ENCODE measurements around the gene DNAAF5.

The DNAAF5 gene

DNA sequence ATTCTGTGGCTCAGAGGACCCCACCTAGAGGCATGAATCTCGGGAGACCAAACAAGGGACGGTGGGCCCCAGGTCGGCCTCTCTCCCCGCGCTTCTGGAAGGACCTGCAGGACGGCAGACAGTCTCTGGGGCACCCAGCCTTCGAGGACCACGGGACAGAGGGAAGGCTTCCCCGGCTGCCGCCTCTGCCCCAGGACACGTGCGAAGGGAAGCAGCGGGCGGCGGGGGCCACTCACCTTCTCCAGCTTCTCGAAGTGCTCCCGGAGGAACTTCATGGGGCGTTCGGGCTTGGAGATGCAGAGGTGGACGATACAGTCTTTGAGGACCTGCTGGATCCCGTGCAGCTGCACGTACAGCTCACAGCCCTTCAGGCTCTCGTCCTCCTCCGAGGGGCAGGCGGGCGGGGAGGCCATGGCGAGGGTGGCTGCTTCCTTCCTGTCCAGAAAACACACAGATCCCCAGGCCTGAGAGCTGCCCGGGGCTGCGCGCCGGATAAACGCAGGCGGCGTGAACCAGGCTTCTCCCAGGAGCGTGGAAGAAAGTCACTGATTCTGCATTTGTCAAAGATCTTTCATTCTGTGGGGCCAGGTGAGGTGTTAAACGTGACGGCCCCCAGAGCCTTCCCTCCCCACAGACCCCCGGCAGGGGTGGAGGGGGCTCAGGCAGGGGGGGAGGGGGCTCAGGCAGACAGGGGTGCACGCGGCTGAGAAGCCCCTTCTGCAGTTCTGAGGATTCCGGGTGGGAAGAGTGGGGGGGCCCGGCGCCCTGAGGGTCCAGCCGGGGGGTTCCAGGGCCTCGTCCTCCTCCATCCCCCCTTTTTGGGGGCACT is 15.2 kb upstream of the DNAAF5 start:
- TF ChIP-seq CTCF (conservative IDR thresholded peaks at IDR 0.05; ENCODE audit: low read depth, low read length): no peak
- Histone ChIP-seq H4K20me1 (ENCODE audit: insufficient read depth) (no peaks in the 10 kb centered on the region), H3K79me2 (ENCODE audit: insufficient read depth, low read depth) (no peaks in the 10 kb centered on the region), H3K9ac (no peak overlapping the region), H3K36me3 (ENCODE audit: insufficient read depth) (no peaks in the 10 kb centered on the region), H3K27me3 (ENCODE audit: insufficient read depth, low read depth) (no peaks in the 10 kb centered on the region), H3K27ac (no peak overlapping the region), H3K4me1 (ENCODE audit: low read depth, poor library complexity, severe bottlenecking) (no peaks in the 10 kb centered on the region), H2AFZ (ENCODE audit: low read depth) (no peak overlapping the region), H3K4me3 (IDR thresholded peaks at IDR 0.05; ENCODE audit: insufficient read depth, low read depth, low read length) (no peak overlapping the region), H3K4me2 (no peak overlapping the region)

- Histone ChIP-seq H3K4me3 (IDR thresholded peaks at IDR 0.05; ENCODE audit: insufficient read depth, low read depth, low read length) (no peak overlapping the region), H3K27me3 (ENCODE audit: insufficient read depth, low read depth) (no peaks in the 10 kb centered on the region), H3K4me2 (no peak overlapping the region), H4K20me1 (ENCODE audit: insufficient read depth) (no peaks in the 10 kb centered on the region), H3K79me2 (ENCODE audit: insufficient read depth, low read depth) (no peaks in the 10 kb centered on the region), H3K4me1 (ENCODE audit: low read depth, poor library complexity, severe bottlenecking) (no peaks in the 10 kb centered on the region), H3K27ac (no peak overlapping the region), H3K36me3 (ENCODE audit: insufficient read depth) (no peaks in the 10 kb centered on the region), H2AFZ (ENCODE audit: low read depth) (no peak overlapping the region), H3K9ac (no peak overlapping the region)
- TF ChIP-seq CTCF (conservative IDR thresholded peaks at IDR 0.05; ENCODE audit: low read depth, low read length): no peak
Measured at GRCh38 chr7:711922-712380, 14.5 kb upstream of the DNAAF5 start.

- H3K4me3 ChIP-seq (IDR thresholded peaks at IDR 0.05; ENCODE audit: insufficient read depth, low read depth, low read length): no peak overlapping the region
- H3K36me3 ChIP-seq (ENCODE audit: insufficient read depth): no peaks in the 10 kb centered on the region
- no peaks in the 10 kb centered on the region for H4K20me1 ChIP-seq (ENCODE audit: insufficient read depth)
- H3K79me2 ChIP-seq (ENCODE audit: insufficient read depth, low read depth): no peaks in the 10 kb centered on the region
- no peaks in the 10 kb centered on the region for H3K27me3 ChIP-seq (ENCODE audit: insufficient read depth, low read depth)
- no peaks in the 10 kb centered on the region for H3K4me1 ChIP-seq (ENCODE audit: low read depth, poor library complexity, severe bottlenecking)
- no peak overlapping the region for H3K27ac ChIP-seq
- H3K9ac ChIP-seq: no peak overlapping the region
- no peak overlapping the region for H3K4me2 ChIP-seq
- no peak overlapping the region for H2AFZ ChIP-seq (ENCODE audit: low read depth)
- TF ChIP-seq CTCF (conservative IDR thresholded peaks at IDR 0.05; ENCODE audit: low read depth, low read length): no peak
Measured at GRCh38 chr7:712381-713138, 13.9 kb upstream of the DNAAF5 start.

DNA sequence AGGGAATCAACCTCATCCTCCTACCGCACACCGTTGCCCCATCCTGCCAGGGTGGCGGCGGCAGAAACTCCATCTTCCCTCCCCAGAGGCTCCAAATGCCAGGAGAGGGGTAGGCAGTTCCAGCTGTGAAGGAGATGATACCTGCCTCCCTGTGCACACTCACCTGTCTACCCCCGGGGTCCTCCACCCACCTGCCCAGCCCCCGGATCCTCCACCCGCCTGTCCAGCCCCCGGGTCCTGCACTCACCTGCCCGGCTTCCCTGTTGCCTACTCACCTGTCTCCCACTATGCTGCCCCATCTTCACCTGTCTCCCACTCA is 13.4 kb upstream of the DNAAF5 start:
- Histone ChIP-seq H3K4me1 (ENCODE audit: low read depth, poor library complexity, severe bottlenecking) (no peaks in the 10 kb centered on the region), H3K27me3 (ENCODE audit: insufficient read depth, low read depth) (no peaks in the 10 kb centered on the region), H3K9ac (no peak overlapping the region), H3K27ac (no peak overlapping the region), H3K36me3 (ENCODE audit: insufficient read depth) (no peaks in the 10 kb centered on the region), H4K20me1 (ENCODE audit: insufficient read depth) (no peaks in the 10 kb centered on the region), H3K79me2 (ENCODE audit: insufficient read depth, low read depth) (no peaks in the 10 kb centered on the region), H3K4me3 (IDR thresholded peaks at IDR 0.05; ENCODE audit: insufficient read depth, low read depth, low read length) (no peak overlapping the region), H2AFZ (ENCODE audit: low read depth) (no peak overlapping the region), H3K4me2 (no peak overlapping the region)
- no peak for TF ChIP-seq CTCF (conservative IDR thresholded peaks at IDR 0.05; ENCODE audit: low read depth, low read length)
